RWPE1 (cell line): Measurements from ENCODE around the gene EIF2S1.

Experiments
- CTCF ChIA-PET: fragments of 350-600 bp; sonication (Branson Sonifier 250); formaldehyde crosslinking; extraction: SDS; loops from one replicate; lab custom pipeline; 2021; lab: Yijun Ruan, JAX
- POLR2A ChIA-PET: fragments of 400-600 bp; formaldehyde crosslinking; extraction: SDS; loops from one replicate; lab custom pipeline; 2020; ENCODE audit warnings: antibody characterized with exemption; ENCODE audit not compliant: low non-redundant PET; lab: Yijun Ruan, JAX
- DNase-seq: peaks from one replicate; pipeline ENCODE4 v3.0.0; 2012; ENCODE audit warnings: low spot score
- H3K27ac ChIP-seq: fragments of 450-650 bp; 2 replicates; pipeline ENCODE4 v1.5.1; 2017
- TF ChIP-seq, protein P1 (sequence below): fragments of 450-650 bp; conservative IDR thresholded peaks from 2 replicates; pipeline ENCODE4 v1.5.1; 2017; ENCODE audit warnings: low read depth, mild to moderate bottlenecking

The EIF2S1 gene

DNA sequence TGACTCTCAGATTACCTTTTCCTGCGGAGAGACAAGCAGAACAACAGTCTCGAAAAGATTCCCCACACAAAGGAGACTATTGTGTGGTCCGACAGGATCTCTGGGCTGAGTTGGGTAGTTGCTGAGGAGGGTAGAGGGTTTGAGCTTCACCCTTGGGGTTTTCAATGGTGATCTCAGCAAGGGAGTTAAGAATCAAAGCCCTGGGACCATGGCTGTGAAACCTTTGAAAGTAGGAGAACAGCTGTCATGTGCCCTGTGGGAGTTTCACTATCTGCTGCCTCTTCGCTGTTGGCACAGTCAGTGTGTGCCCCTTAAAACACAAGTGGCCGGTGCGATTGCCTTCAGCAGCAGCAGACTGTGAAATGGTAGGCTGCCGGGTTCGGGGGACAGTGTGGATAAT lies 66.0 kb downstream of the EIF2S1 start:
- no peak overlapping the region for H3K27ac ChIP-seq
- no peak for DNase-seq
- POLR2A ChIA-PET, result no interaction called here
- TF ChIP-seq, protein P1, sequence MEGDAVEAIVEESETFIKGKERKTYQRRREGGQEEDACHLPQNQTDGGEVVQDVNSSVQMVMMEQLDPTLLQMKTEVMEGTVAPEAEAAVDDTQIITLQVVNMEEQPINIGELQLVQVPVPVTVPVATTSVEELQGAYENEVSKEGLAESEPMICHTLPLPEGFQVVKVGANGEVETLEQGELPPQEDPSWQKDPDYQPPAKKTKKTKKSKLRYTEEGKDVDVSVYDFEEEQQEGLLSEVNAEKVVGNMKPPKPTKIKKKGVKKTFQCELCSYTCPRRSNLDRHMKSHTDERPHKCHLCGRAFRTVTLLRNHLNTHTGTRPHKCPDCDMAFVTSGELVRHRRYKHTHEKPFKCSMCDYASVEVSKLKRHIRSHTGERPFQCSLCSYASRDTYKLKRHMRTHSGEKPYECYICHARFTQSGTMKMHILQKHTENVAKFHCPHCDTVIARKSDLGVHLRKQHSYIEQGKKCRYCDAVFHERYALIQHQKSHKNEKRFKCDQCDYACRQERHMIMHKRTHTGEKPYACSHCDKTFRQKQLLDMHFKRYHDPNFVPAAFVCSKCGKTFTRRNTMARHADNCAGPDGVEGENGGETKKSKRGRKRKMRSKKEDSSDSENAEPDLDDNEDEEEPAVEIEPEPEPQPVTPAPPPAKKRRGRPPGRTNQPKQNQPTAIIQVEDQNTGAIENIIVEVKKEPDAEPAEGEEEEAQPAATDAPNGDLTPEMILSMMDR, result no peak
- CTCF ChIA-PET, result interaction anchor here (0.7 to 3.7 kb wide), 10 partner anchors 12 to 160 kb away, joined by 3 to 66 read pairs (median 6); partner anchors contain the start of genes ATP6V1D, EIF2S1 and PLEKHH1

GRCh38 chr14:67426983-67427606 lies 67.0 kb downstream of the EIF2S1 start:
- CTCF ChIA-PET, result interaction anchor here (0.6 to 3.7 kb wide), 32 partner anchors 10 to 1036 kb away, joined by 3 to 66 read pairs (median 4); partner anchors contain the start of genes ATP6V1D, EIF2S1 and PLEKHH1
- DNase-seq, result peak; percentile 83
- TF ChIP-seq, protein P1, result peak; percentile 79
- POLR2A ChIA-PET, result no interaction called here
- H3K27ac ChIP-seq, result 0 out of 2 replicates have a peak overlapping the region, but pooled peaks have one; percentile 16

DNA sequence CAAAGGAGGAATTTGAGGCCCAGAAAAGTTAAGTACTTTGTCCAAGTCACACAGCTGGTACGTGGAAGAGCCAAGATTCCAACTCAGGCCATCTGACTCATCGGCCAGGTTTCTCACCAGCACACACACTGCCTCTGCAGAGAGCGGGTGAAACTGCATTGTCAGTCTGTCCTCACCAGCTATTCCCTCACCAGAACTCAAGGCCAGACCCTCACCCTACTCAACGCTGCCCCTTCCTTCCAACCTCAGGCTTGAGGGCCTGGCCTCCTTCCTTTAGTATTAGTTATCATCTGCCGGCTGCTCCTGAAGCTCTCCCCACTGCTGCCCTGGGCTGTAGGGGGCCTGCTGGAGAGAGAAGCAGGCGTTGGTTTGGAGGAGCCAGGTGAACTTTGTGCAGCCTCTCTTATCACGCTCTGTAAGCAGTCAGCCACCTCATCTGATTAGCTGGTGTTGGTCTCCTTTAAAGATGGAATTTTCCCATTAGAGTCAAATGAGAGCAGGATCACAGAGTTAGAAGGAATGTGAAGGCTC lies 68.4 kb downstream of the EIF2S1 start:
- CTCF ChIA-PET, result interaction anchor here (0.6 to 3.7 kb wide), 8 partner anchors 69 to 172 kb away, joined by 3 to 66 read pairs (median 6); partner anchors contain the start of genes ATP6V1D, EIF2S1 and PLEKHH1
- no peak overlapping the region for H3K27ac ChIP-seq
- no peak for DNase-seq
- POLR2A ChIA-PET, result no interaction called here
- TF ChIP-seq, protein P1, result no peak

DNA sequence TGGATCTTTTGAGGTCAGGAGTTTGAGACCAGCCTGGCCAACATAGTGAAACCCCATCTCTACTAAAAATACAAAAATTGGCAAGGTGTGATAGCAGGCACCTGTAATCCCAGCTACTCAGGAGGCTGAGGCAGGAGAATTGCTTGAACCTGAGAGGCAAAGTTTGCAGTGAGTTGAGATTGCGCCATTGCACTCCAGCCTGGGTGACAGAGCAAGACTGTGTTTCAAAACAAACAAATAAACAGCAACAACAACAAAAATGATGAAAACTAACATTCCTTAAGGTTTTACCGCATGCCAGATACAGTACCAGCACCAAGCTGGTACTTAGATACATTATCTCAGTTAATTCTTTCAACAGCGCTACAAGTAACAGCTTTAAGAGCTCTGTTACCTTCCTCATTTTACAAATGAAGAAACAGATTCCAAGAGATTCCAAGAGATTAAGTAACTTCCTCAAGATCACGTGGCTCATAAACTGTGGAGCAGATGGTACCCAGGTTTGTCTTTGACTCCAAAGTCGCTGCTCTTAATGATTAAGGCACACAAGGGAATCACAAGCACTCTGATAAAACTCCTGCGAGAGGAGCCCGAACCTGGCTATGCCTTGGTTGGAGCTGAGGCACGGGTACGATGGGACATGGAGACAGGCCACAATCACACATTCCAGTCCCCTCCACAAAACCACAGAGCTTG lies 69.5 kb downstream of the EIF2S1 start:
- CTCF ChIA-PET, result interaction anchor here (0.6 to 3.7 kb wide), 2 partner anchors 14 to 142 kb away, joined by 6 to 66 read pairs; no protein-coding TSS in a partner anchor
- no peak overlapping the region for H3K27ac ChIP-seq
- POLR2A ChIA-PET, result no interaction called here
- DNase-seq, result no peak
- TF ChIP-seq, protein P1, result no peak

DNA sequence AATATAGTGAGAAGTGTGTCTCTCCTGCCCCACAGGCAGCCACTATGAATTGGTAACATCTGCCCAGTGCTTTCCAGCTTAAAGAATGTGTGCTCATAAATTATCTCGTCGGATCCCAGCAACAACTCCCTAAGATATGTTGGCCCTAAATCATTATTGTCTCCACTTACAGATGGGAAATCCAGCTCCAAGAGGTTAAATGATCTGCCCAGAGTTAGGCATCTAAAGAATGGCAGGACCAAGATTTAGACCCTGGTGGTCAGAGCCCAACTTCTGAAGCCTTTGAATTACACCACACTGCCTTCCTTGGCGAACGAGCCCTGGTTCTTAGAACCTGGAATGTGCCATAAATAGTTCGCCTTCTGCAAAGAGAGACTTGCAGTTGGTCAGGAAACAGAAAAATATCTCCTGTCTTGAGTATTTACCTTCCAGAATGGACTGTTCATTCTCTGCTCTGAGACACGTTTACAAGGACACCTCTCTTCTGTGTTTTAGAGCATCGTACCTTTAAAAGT lies 72.0 kb downstream of the EIF2S1 start:
- no peak for DNase-seq
- H3K27ac ChIP-seq, result no peak overlapping the region
- POLR2A ChIA-PET, result interaction anchor here (0.6 kb wide), 1 partner anchor 16 kb away, joined by 9 read pairs; no protein-coding TSS in a partner anchor
- TF ChIP-seq, protein P1, result no peak
- CTCF ChIA-PET, result interaction anchor here (0.7 to 2.1 kb wide), 2 partner anchors 139 to 168 kb away, joined by 3 to 6 read pairs; no protein-coding TSS in a partner anchor

DNA sequence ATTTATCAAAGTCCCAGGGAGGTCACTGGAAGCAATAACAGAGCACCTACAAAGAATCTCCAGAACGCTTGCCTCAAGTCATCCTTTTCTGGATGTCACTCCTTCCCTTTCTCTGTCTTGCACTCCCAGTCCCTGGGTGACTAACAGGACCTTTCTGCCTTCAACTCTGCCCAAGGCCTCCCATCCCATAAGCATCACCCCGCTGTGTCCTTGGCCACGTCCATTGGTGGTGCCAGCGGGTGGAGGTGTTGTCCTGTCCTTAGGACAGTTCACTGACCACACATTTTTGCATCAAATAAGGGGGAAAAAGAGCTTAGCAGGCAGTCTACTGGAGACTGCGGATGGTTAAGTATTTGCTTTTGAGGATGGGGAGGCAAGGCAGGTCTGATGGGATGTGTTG lies 75.5 kb downstream of the EIF2S1 start:
- ChIA-PET CTCF (interaction anchor here (0.7 to 1.2 kb wide), 2 partner anchors 136 to 269 kb away, joined by 3 read pairs; no protein-coding TSS in a partner anchor), POLR2A (no interaction called here)
- TF ChIP-seq, protein P1, result no peak
- H3K27ac ChIP-seq, result no peak overlapping the region
- no peak for DNase-seq
